ENCODE measurements around the gene ASPG.

The ASPG gene

DNA sequence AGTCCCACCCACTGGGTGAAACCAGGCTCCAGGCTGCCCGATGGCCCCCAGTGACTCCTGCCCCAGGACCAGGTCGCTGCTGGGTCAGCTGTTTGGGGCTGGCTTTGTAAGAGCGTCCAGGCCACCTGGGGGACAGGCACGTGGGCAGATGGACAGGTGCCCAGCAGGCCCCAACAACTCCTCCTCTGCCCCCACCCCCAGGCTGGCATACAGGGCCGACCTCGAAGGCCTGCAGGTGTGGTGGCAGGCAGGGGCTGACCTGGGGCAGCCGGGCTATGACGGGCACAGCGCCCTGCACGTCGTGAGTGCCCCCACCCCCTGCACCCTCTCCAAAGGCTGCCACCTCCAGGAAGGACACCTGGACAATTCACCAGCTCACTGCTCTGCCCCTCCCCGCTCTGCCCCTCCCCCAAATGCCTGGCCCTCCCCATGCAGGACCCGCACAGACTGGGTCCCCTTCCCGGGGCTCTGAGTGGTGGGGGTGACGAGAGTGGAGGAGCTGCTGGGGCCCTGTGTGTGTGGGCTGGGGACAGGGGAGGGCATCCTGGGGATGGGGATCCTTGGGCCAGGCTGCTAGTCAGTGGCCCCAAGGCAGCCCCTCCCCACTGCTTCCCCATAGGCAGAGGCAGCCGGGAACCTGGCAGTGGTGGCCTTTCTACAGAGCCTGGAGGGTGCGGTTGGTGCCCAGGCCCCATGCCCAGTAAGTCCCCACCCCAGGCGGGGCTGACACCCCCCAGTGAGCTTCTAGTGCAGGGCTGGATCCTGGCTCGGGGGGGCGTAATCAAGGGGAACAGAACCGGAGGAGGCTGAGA is 26.0 kb downstream of the ASPG start:
- Histone ChIP-seq H3K36me3 (ENCODE audit: control insufficient read depth, low read length) (no peaks in the 10 kb centered on the region), H3K4me3 (ENCODE audit: low read length) (no peak overlapping the region), H3K27ac (ENCODE audit: low read depth, low read length) (no peak overlapping the region), H3F3A (ENCODE audit: control insufficient read depth, insufficient read depth) (no peaks in the 10 kb centered on the region), H3K4me1 (ENCODE audit: control insufficient read depth, low read length) (no peaks in the 10 kb centered on the region), H3K9me2 (replicated peaks; ENCODE audit: control insufficient read depth, low read length) (no peaks in the 10 kb centered on the region), H3K9me3 (ENCODE audit: control insufficient read depth, insufficient read depth, low read length) (no peaks in the 10 kb centered on the region), H3K27me3 (ENCODE audit: control insufficient read depth, low read length) (no peaks in the 10 kb centered on the region), H4K20me1 (ENCODE audit: control insufficient read depth, insufficient read depth, low read depth, low read length) (no peaks in the 10 kb centered on the region), H3K79me2 (ENCODE audit: control insufficient read depth, low read length) (no peaks in the 10 kb centered on the region), H3K4me2 (ENCODE audit: low read length) (no peak overlapping the region)
- no peak for TF ChIP-seq EZH2phosphoT487 (IDR thresholded peaks at IDR 0.05; ENCODE audit: borderline replicate concordance, low read length)
- TF ChIP-seq, protein P1, sequence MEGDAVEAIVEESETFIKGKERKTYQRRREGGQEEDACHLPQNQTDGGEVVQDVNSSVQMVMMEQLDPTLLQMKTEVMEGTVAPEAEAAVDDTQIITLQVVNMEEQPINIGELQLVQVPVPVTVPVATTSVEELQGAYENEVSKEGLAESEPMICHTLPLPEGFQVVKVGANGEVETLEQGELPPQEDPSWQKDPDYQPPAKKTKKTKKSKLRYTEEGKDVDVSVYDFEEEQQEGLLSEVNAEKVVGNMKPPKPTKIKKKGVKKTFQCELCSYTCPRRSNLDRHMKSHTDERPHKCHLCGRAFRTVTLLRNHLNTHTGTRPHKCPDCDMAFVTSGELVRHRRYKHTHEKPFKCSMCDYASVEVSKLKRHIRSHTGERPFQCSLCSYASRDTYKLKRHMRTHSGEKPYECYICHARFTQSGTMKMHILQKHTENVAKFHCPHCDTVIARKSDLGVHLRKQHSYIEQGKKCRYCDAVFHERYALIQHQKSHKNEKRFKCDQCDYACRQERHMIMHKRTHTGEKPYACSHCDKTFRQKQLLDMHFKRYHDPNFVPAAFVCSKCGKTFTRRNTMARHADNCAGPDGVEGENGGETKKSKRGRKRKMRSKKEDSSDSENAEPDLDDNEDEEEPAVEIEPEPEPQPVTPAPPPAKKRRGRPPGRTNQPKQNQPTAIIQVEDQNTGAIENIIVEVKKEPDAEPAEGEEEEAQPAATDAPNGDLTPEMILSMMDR (IDR thresholded peaks at IDR 0.05; ENCODE audit: low read depth, low read length, poor library complexity, severe bottlenecking), result no peak

DNA sequence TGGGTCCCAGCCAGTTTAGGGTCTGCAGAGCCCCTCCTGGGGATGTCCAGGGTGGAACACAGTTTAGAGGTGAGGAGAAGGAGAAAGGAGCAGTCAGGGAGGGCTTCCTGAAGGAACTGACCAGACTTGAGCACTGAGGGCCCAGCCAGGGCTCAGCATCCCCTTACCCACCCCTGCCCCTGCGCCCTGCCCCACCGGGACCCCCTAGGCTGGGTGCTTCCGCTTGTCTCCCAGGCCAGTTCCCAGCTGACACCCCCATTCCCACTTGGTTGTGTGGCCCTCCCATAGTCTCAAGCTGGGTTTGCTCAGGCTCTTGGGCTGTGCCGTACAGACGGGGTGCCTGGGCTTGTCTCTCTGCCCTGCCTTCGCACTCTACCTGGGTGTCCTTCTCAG is 26.6 kb downstream of the ASPG start:
- H3K9me2 ChIP-seq (replicated peaks; ENCODE audit: control insufficient read depth, low read length), result no peaks in the 10 kb centered on the region
- no peaks in the 10 kb centered on the region for H4K20me1 ChIP-seq (ENCODE audit: control insufficient read depth, insufficient read depth, low read depth, low read length)
- H3K36me3 ChIP-seq (ENCODE audit: control insufficient read depth, low read length), result no peaks in the 10 kb centered on the region
- H3K4me1 ChIP-seq (ENCODE audit: control insufficient read depth, low read length), result no peaks in the 10 kb centered on the region
- no peaks in the 10 kb centered on the region for H3K79me2 ChIP-seq (ENCODE audit: control insufficient read depth, low read length)
- H3K9me3 ChIP-seq (ENCODE audit: control insufficient read depth, insufficient read depth, low read length), result no peaks in the 10 kb centered on the region
- H3K27ac ChIP-seq (ENCODE audit: low read depth, low read length), result no peak overlapping the region
- no peak overlapping the region for H3K4me2 ChIP-seq (ENCODE audit: low read length)
- no peaks in the 10 kb centered on the region for H3F3A ChIP-seq (ENCODE audit: control insufficient read depth, insufficient read depth)
- H3K27me3 ChIP-seq (ENCODE audit: control insufficient read depth, low read length), result no peaks in the 10 kb centered on the region
- no peak for TF ChIP-seq EZH2phosphoT487 (IDR thresholded peaks at IDR 0.05; ENCODE audit: borderline replicate concordance, low read length)
- TF ChIP-seq, protein P1 (IDR thresholded peaks at IDR 0.05; ENCODE audit: low read depth, low read length, poor library complexity, severe bottlenecking), result no peak
- no peak overlapping the region for H3K4me3 ChIP-seq (ENCODE audit: low read length)

DNA sequence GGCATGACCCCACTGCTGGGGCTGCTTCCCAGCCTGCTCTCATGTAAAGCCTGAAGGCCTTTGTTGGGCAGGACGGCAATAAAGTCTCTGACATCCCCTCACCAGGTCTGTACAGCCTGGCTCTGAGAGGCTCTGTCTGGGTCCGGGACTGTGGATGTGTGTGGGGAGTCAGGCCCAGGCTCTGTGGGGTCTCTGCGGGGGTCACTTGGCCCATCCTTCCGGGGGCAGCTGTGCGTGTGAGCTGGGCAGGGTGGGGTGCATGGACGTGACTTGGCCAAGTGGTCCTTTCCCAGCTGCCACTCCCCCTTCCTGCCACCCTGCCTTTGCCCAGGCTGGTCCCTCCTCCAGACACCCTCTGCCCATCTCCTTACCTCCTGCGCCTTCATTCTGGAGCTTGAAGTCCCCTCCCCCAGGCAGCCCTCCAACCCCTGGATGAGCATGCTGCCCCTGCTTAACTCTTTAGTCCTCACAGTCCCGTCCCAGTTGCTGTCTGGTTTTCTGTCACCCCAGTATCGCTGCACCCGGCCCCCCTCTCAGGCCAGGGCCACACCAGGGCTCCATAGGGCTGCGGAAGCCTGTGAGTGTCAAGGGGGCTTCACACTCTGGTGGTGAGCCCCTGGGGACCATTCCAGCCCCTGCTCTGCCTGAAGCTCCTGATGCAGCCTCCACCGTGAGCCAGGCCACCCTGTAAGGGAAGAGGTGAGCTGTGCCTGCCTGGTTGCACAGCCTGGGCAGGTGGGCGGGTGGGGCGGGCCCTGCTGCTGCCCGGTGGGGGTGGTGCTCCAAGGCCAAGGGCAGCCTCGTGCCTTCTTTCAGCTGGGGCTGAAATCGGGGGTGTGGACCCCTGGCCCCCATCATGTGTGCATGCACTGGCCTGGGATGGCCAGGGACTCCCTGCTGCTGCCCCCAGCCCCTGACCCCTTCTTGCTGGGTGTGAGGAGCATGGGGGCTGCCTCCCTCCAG is 27.4 kb downstream of the ASPG start:
- Histone ChIP-seq H3K4me1 (ENCODE audit: control insufficient read depth, low read length) (no peaks in the 10 kb centered on the region), H3F3A (ENCODE audit: control insufficient read depth, insufficient read depth) (no peaks in the 10 kb centered on the region), H3K36me3 (ENCODE audit: control insufficient read depth, low read length) (no peaks in the 10 kb centered on the region), H3K4me2 (ENCODE audit: low read length) (no peak overlapping the region), H3K4me3 (ENCODE audit: low read length) (no peak overlapping the region), H4K20me1 (ENCODE audit: control insufficient read depth, insufficient read depth, low read depth, low read length) (no peaks in the 10 kb centered on the region), H3K9me2 (replicated peaks; ENCODE audit: control insufficient read depth, low read length) (no peaks in the 10 kb centered on the region), H3K27me3 (ENCODE audit: control insufficient read depth, low read length) (no peaks in the 10 kb centered on the region), H3K9me3 (ENCODE audit: control insufficient read depth, insufficient read depth, low read length) (no peaks in the 10 kb centered on the region), H3K27ac (ENCODE audit: low read depth, low read length) (no peak overlapping the region), H3K79me2 (ENCODE audit: control insufficient read depth, low read length) (no peaks in the 10 kb centered on the region)
- TF ChIP-seq, protein P1 (IDR thresholded peaks at IDR 0.05; ENCODE audit: low read depth, low read length, poor library complexity, severe bottlenecking), result no peak
- no peak for TF ChIP-seq EZH2phosphoT487 (IDR thresholded peaks at IDR 0.05; ENCODE audit: borderline replicate concordance, low read length)

Data from DOHH2 (cell line).